Omental fat pad (tissue), 4 donors: Measurements from ENCODE around the gene PNN. TPM values are rescaled to one million over a fixed set of nuclear protein-coding genes. Genes with fewer than 3 reads are reported as not detected.

Experiments used
- ATAC-seq: fragments of 150-250 bp; one replicate; pipeline ENCODE4 v1.9.1; 2016; ENCODE audit warnings: mild to moderate bottlenecking, moderate library complexity; ENCODE audit not compliant: low FRiP score
- DNase-seq: peaks from one replicate; pipeline ENCODE4 v3.0.0-alpha.2; 2019; ENCODE audit warnings: low spot score
- CTCF ChIP-seq, 3 donors: fragments of 450-650 bp; IDR thresholded peaks; one replicate each; pipeline ENCODE4 v1.5.1; 2016 to 2017; ENCODE audit warnings: antibody characterized with exemption in 3 of 3, mild to moderate bottlenecking in 3 of 3, moderate library complexity in 2 of 3
- total RNA-seq, 4 donors: library from RNA; depleted of rRNA; stranded (reverse); fragments of >200 nt; gene quantifications; one replicate each; pipeline ENCODE4 v1.1.0, GENCODE V29; 2016

PNN gene
- total RNA-seq, 4 donors from 2014 or later = 26.4 to 59.4 (median 37.7) TPM

GRCh38 chr14:39175445-39176262 is 600 bp downstream of the PNN start:
- TF ChIP-seq CTCF (IDR thresholded peaks at IDR 0.05) = no peak
- ATAC-seq (peak; percentile 34), DNase-seq (peak; percentile 30)

- DNase-seq (no peak), ATAC-seq (no peak)
- TF ChIP-seq CTCF (IDR thresholded peaks at IDR 0.05) = no peak
Measured at GRCh38 chr14:39176263-39177167, 1.5 kb downstream of the PNN start.

DNA sequence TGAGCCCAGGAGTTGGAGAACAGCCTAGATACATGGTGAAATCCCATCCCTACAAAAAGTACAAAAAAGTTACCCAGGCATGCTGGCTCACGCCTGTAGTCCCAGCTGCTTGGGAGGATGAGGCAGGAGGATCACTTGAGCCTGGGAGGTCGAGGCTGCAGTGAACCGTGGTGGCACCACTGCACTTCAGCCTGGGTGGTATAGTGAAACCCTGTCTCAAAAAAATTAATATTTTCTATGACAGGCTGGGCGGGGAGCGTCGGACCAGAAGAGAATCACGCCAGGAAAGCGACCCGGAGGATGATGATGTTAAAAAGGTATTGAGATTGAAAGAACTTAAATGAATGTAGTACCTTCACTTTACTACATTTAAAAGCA is 2.1 kb downstream of the PNN start:
- ATAC-seq (no peak), DNase-seq (no peak)
- TF ChIP-seq CTCF (IDR thresholded peaks at IDR 0.05) = no peak

DNA sequence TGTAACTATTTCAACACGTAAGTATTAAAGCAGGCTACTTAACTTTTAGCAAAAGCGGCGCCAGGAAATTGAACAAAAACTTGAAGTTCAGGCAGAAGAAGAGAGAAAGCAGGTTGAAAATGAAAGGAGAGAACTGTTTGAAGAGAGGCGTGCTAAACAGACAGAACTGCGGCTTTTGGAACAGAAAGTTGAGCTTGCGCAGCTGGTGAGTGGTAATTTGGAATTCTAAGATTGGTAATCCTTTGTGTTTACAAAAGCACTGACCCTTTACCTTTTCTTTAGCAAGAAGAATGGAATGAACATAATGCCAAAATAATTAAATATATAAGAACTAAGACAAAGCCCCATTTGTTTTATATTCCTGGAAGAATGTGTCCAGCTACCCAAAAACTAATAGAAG is 4.0 kb downstream of the PNN start:
- no peak for ATAC-seq
- no peak for TF ChIP-seq CTCF (IDR thresholded peaks at IDR 0.05)

GRCh38 chr14:39180553-39180952 is 5.5 kb downstream of the PNN start:
- ATAC-seq = no peak

More for the DNA sequence above, 4.0 kb downstream of the PNN start:
- no peak for DNase-seq

GRCh38 chr14:39181026-39181692 is 6.1 kb downstream of the PNN start:
- ATAC-seq (no peak), DNase-seq (no peak)
- TF ChIP-seq CTCF (IDR thresholded peaks at IDR 0.05) = no peak

More at GRCh38 chr14:39180553-39180952, 5.5 kb downstream of the PNN start:
- DNase-seq = no peak
- no peak for TF ChIP-seq CTCF (IDR thresholded peaks at IDR 0.05)
